Activated naive CD4-positive, alpha-beta T cell treated with anti-CD3 and anti-CD28 coated beads, Interleukin-2, amount 50 U/mL, for 16 hours (primary cell): ENCODE data around the gene E2F6.
"Not testable (repeated sequence)": the region's sequence is repeated elsewhere in the genome, so short reads cannot be mapped to it uniquely, and the experiment has no call there.

Experiments used
- DNase-seq: peaks from one replicate; pipeline ENCODE4 v3.0.0-alpha.2; 2020

E2F6 gene

GRCh38 chr2:11411768-11412448, 54.1 kb downstream of the E2F6 start:
- DNase-seq = no peak

- no peak for DNase-seq
Measured at GRCh38 chr2:11411244-11411643, 54.7 kb downstream of the E2F6 start.

DNA sequence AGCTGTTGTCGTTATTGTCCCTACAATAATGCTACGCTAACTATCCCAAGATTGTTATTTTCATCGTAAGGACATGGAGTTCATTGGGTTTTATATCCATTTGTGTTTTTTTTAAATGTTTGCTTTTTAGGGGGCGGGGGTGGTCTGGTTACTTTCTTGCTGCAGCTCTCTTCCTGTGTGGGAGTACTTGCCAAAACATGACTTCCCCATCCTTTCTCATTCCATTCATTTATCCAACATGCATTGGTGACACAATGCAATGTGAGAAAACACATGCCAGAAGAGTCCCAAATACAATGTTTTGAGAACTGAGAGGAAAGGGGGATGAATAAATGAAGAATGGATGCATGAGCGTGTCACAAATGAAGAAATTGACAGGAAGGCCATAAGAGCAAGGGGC, 55.9 kb downstream of the E2F6 start:
- no peak for DNase-seq

DNA sequence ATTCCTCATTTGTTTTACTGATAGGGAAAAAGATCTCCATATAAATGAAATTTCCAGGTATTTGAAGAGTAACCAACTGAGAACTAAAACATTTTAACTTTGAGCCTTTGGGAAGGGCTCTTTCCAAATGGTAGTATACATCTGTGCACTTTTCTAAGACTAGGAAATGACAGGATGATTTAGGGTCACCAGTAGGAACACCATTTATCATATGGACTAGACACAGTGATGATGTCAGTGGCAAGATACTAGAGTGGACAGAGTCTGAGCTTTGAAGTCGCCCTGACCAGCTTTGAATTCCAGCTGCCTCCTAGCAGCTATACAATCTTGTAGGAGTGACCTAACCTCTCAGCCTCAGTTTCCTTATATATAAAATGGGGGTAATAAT, 56.4 kb downstream of the E2F6 start:
- DNase-seq = no peak

DNA sequence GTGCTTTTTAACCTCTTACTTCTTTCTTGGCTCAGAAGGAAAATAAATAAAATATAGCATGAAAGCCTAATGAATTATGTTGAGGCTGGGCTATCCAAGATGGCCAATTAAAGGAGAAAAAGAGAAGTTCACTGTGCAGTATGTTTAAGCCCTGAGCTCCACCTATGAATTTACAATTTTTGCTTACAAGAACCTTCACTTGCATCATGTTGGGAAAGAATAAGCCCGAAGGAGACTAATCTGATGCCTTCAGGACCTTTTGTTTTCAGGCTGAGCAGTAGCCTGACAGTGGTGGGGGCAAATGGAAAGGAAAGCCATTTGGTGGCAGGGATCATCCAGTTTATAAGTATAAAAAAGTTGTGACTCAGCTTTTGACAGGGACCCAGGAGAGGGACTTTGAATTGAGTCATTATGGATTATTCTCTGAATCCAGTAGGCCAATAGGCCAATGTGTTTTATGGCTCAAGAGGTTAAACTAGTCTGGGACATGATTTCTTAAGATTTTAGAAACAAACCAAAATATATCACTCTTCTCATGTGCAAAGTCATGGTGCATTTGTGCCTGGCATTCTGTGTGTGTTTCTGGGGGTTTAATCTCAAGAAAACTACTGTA, 56.9 kb downstream of the E2F6 start:
- no peak for DNase-seq

- no peak for DNase-seq
Measured at GRCh38 chr2:11407413-11407812, 58.5 kb downstream of the E2F6 start.

GRCh38 chr2:11406958-11407381, 59.0 kb downstream of the E2F6 start:
- DNase-seq = no peak

DNA sequence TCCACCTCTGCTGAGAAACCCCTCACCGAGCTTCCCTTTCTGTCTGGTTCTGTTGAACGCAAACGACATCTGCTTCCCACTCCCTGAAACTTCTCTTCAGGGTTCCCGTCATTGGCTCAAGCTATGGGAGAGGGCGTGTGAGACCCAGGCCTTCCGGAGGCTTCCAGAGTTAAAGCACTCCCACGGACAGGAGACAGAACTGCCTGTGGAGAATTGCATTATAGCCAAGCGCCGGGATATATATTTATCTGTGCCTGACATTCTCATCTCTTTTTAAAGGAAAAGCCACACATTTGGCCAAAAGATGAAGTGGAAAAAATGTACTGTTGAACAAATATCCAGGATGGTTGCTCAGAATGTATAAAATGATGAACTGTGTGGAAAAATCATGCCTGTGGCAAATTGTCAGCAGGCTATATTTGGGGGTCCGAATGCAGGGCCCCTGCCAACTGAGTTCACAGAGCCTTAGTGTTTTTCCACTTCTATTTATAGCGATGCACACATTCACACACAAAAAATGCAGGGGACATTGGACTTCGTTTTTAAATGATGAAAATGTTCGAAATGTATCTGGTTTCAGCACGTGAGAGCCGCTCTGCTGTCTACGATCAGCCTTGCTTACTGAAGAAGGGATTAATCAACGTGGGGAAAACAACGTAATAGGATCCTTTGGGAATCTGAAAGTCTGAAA, 59.5 kb downstream of the E2F6 start:
- DNase-seq = no peak

DNA sequence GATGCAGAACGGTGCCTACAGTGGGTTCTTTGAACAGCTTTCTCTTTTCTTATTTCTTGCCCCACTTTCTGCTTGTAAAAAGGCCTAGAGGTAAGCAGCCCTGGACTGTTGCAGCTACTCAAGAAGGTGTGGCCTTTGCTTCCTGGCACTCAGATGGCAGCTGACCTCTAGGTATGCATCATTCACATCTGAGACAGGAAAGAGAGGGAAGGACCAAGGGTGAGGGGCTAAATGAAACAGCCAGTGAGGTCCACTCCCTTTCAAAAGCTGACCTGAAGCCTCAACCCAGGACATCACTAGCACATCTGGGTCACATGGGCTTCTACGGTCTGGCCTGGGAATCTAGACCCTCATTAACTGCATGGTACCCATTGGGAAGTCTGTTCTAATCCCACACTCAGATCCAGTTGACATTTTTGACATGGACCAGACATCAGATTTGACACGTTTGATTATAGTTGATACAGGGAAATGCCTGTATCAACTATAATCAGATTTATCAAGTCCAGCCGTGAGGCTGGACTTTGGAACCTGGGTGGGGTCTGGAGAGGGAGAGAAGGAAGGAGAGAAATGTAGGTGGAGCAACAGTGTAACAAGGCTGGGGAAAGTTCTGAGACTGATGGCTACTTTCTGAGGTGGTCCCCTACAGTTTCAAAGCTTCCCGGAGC, 60.2 kb downstream of the E2F6 start:
- no peak for DNase-seq

DNA sequence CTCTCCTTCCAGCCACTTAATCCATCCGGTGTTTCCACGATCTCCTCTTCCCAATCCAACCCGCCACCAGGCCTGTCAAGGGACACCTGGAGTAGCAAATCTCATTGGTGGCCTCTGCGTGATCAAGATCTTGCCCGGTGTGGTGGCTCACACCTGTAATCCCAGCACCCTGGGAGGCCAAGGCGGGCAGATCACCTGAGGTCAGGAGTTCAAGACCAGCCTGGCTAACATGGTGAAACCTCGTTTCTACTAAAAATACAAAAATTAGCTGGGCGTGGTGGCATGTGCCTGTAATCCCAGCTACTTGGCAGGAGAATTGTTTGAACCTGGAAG, 60.9 kb downstream of the E2F6 start:
- DNase-seq = not testable (repeated sequence)

DNA sequence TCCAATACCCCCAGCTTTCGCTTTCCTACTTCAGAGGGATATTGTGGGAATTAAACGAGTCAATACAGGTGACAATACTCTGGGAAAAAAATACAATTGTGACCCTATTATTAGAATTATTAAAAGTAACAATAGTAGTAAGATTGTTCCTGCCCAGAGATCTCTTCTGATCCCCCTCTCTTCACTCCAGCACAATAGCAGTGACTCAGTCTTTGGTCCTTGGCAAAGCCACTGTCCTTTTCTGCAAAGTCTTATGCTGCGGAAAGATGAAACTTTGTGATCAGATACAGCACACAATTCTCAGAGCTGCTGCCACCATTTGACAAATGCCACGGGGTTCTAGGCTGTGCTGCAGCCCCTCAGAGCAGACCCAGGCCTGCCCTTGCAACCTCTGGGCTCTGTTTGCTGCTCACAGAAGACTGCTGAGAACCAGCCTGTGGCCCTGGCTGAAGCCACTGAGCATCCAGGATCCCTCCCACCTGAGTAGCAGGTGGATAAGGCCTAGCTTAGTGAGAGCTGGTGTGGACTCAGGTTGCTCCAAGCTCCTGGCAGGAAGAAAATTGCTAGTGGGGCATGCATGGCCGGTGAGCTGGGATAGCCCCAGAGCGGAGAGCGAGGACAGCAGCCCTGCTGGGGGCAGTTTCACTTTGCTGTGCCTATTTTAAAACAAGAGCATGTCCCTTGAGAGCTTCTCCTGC, 61.4 kb downstream of the E2F6 start:
- no peak for DNase-seq

- no peak for DNase-seq
Measured at GRCh38 chr2:11402436-11402835, 63.5 kb downstream of the E2F6 start.

DNA sequence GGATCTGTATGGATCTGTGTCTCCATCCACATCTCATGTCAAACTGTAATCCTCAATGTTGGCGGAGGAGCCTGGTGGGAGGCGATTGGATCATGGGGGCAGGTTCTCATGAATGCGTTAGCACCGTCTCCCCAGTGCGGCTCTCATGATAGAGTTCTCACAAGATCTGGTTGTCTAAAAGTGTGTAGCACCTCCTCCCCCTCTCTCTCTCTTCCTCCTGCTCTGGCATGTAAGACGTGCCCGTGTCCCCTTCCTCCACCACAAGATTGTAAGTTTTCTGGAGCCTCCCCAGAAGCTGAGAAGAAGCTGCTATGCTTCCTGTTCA, 66.6 kb downstream of the E2F6 start:
- DNase-seq = no peak

DNA sequence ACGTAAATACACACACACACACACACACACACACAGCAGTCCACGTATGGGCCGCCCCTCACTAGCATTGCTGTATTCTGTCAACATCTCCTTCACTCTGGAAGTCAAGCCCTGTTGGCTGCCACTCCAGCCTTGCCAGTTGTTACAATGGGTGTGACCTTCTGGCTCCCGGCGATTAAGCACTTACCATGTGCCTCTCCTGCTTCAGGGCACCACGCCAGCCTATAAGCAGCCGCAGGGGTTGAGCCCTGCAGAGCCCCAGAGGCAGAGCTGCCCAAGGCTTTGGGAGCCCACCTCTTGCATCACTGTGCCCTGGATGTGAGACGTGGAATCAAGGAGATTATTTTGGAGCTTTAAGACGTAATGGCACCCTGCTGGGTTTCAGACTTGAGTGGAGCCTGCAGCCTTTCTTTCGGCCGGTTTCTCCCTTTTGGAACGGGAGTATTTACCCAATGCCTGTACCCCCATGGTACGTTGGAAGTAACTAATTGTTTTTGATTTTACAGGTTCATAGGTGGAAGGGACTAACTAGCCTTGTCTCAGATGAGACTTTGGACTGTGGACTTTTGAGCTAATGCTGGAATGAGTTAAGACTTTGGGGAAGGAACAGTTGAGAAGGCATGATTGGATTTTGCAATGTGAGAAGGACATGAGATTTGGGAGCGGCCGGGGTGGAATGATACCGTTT, 67.1 kb downstream of the E2F6 start:
- no peak for DNase-seq

DNA sequence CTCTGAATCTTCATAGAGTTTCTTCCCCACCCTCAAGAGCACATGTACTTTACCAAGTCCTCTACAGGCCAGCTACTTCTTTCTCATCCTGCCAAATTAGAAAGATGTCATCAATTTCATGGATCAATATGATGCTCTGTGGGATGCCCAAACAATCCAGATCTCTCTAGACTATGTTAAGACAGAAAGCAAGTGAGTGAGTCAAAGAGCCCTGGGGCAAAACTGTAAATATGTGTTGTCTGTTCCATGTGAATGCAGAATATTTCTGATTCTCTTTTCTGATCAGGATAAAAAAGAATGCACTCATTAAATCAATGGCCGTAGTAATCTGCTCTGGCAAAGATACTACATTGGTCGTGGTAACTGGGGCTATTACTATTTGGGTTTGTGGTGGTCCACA, 68.4 kb downstream of the E2F6 start:
- DNase-seq = no peak

- DNase-seq = no peak
Measured at GRCh38 chr2:11396467-11397445, 69.2 kb downstream of the E2F6 start.

DNA sequence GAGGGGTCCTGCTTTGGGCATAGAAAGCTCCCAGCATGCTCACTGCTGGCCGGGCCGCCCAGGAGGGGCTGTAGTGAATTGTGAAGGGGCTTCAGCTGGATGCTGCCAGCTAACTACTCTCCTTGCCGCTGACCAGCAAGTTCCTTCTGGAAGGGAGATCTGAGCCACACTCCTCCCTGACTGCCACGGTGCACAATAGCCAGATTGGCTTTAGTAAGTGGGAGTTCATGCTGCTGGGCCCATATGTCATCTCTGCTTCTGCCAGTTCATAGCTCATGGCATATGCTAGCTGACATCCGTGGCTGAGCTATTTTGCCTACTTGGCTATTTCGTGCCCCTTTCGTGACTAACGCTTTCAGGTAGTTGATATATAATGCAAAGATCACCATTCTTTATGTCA, 69.9 kb downstream of the E2F6 start:
- no peak for DNase-seq

GRCh38 chr2:11395389-11395788, 70.6 kb downstream of the E2F6 start:
- no peak for DNase-seq
